Measurements from ENCODE around the gene FDX2.
"Not testable (repeated sequence)": the region's sequence is repeated elsewhere in the genome, so short reads cannot be mapped to it uniquely, and the experiment has no call there.

DNA sequence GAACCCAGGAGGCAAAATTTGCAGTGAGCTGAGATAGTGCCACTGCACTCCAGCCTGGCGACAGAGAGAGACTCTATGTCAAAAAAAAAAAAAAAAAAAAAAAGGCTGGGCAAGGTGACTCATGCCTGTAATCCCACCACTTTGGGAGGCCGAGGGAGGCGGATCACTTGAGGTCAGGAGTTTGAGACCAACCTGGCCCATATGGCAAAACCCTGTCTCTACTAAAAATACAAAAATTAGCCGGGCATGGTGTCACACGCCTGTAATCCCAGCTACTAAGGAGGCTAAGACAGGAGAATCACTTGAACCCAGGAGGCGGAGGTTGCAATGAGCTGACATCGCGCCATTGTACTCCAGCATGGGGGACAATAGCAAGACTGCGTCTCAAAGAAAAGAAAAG is 20.9 kb upstream of the FDX2 start:
- not testable (repeated sequence) for TF ChIP-seq POLR2AphosphoS5, EP300, POLR2A (IDR thresholded peaks at IDR 0.05)
- TF ChIP-seq, protein P1, sequence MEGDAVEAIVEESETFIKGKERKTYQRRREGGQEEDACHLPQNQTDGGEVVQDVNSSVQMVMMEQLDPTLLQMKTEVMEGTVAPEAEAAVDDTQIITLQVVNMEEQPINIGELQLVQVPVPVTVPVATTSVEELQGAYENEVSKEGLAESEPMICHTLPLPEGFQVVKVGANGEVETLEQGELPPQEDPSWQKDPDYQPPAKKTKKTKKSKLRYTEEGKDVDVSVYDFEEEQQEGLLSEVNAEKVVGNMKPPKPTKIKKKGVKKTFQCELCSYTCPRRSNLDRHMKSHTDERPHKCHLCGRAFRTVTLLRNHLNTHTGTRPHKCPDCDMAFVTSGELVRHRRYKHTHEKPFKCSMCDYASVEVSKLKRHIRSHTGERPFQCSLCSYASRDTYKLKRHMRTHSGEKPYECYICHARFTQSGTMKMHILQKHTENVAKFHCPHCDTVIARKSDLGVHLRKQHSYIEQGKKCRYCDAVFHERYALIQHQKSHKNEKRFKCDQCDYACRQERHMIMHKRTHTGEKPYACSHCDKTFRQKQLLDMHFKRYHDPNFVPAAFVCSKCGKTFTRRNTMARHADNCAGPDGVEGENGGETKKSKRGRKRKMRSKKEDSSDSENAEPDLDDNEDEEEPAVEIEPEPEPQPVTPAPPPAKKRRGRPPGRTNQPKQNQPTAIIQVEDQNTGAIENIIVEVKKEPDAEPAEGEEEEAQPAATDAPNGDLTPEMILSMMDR (IDR thresholded peaks at IDR 0.05) = not testable (repeated sequence)

All from sigmoid colon (tissue), 4 donors.